Epithelial cell of proximal tubule (primary cell): ENCODE data around the gene HOXA6. TPM values are rescaled to one million over a fixed set of nuclear protein-coding genes. Genes with fewer than 3 reads are reported as not detected.

ENCODE experiments used
- DNase-seq: peaks from one replicate; pipeline ENCODE4 v3.0.0-alpha.2; 2011; ENCODE audit warnings: low read depth
- H3K4me3 ChIP-seq: 2 replicates; pipeline ENCODE4 v1.5.1; 2011; ENCODE audit warnings: low read depth, mild to moderate bottlenecking, low read length
- total RNA-seq: library from RNA; depleted of rRNA; stranded (reverse); fragments of >200 nt; gene quantifications from 2 replicates; pipeline ENCODE4 v1.2.3, GENCODE V29; 2015
- TF ChIP-seq, protein P1 (sequence below): conservative IDR thresholded peaks from 2 replicates; pipeline ENCODE4 v1.5.1; 2012; ENCODE audit warnings: low read depth, mild to moderate bottlenecking, low read length

The HOXA6 gene
- total RNA-seq, 1 donor from 2014 or later, result 5.7 TPM

DNA sequence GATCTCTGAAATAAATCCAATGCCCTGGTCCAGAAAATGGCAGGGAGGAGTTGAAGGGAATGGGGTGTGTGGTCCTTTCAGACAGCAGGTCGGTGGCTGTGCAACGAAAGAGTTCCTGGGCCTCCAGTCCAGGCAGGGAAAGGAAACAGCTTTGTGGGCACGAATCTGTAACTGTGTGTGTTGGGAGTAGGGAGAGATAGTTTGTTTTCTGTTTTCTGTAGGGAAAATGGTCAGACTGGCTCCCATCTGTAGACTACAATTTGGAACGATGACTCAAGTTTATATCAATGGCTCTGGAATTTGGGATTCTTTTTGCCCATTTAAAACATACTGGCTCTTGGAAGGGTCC is 20.3 kb upstream of the HOXA6 start:
- TF ChIP-seq, protein P1, sequence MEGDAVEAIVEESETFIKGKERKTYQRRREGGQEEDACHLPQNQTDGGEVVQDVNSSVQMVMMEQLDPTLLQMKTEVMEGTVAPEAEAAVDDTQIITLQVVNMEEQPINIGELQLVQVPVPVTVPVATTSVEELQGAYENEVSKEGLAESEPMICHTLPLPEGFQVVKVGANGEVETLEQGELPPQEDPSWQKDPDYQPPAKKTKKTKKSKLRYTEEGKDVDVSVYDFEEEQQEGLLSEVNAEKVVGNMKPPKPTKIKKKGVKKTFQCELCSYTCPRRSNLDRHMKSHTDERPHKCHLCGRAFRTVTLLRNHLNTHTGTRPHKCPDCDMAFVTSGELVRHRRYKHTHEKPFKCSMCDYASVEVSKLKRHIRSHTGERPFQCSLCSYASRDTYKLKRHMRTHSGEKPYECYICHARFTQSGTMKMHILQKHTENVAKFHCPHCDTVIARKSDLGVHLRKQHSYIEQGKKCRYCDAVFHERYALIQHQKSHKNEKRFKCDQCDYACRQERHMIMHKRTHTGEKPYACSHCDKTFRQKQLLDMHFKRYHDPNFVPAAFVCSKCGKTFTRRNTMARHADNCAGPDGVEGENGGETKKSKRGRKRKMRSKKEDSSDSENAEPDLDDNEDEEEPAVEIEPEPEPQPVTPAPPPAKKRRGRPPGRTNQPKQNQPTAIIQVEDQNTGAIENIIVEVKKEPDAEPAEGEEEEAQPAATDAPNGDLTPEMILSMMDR, result no peak
- no peak for DNase-seq
- peak overlapping the region; percentile 74 for H3K4me3 ChIP-seq

- H3K4me3 ChIP-seq, result peak overlapping the region; percentile 74
- DNase-seq, result no peak
- TF ChIP-seq, protein P1, result no peak
Observed at GRCh38 chr7:27166531-27167505, 19.2 kb upstream of the HOXA6 start.

- DNase-seq, result no peak
- TF ChIP-seq, protein P1, result no peak
- peak overlapping the region; percentile 74 for H3K4me3 ChIP-seq
Observed at GRCh38 chr7:27165996-27166530, 18.5 kb upstream of the HOXA6 start.

GRCh38 chr7:27165089-27165995 is 17.8 kb upstream of the HOXA6 start, which contains the start of gene HOXA9:
TSS of gene HOXA9 (minus strand) at chr7:27165537. CDS start at chr7:27165457, 80 bp downstream.
- TF ChIP-seq, protein P1, result peak; percentile 18
- H3K4me3 ChIP-seq, result peak within 1 kb of the TSS; percentile 74
- DNase-seq, result no peak

DNA sequence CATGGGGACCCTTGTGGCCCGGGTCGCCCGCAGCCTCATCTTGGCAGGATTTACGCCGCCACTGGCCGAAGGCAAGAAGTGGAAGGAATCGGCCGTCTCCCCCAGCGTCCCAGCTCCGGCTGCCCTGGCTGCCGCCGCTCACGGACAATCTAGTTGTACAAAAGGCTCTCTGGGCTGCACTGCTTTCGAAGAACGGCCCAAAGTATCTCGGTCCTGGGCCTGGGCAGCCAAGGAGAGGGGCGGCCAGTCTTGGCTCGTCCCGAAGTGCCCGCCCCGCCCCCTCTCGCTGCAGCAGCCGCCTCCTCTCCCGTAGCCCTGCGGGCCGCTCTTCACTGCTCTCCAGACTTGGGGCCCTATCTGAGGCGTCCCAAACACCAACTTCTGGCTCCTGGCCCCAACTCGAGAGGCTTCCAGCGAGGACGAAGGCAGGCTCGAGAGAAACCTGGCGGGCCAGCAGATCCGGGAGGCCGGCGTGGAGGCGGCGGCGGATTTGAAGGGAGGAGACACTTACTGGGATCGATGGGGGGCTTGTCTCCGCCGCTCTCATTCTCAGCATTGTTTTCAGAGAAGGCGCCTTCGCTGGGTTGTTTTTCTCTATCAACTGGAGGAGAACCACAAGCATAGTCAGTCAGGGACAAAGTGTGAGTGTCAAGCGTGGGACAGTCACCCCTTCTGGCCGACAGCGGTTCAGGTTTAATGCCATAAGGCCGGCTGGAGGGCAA is 17.0 kb upstream of the HOXA6 start:
- H3K4me3 ChIP-seq, result peak overlapping the region; percentile 74
- no peak for DNase-seq
- TF ChIP-seq, protein P1, result peak; percentile 16

DNA sequence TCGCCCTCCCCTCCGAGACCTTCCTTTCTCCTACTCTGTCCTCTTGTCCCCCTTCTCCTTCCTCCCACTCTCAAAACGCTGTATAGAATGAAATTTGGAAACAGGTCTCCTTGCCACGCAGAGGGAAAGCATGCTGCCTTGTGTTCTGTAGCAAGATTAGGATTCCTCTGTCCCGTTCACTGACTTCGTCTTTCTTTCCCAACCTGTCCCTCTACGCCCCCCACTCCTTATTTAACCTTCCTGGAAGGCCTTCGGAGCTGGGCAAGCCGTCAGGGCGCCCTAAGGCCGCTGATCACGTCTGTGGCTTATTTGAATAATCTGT is 16.4 kb upstream of the HOXA6 start:
- TF ChIP-seq, protein P1, result no peak
- DNase-seq, result no peak
- peak overlapping the region; percentile 74 for H3K4me3 ChIP-seq
